HCT116 (cell line): Measurements from ENCODE around the gene SSRP1. TPM values are rescaled to one million over a fixed set of nuclear protein-coding genes. Genes with fewer than 3 reads are reported as not detected.
"Not testable (repeated sequence)": the region's sequence is repeated elsewhere in the genome, so short reads cannot be mapped to it uniquely, and the experiment has no call there.

ENCODE experiments used
- ATAC-seq: fragments of 200-7000 bp; cut with Tn5 transposase; 2 replicates; pipeline ENCODE4 v1.9.1; 2020; ENCODE audit warnings: mild to moderate bottlenecking, moderate library complexity
- BruUV-seq: library from RNA; stranded (reverse); fragments of 400-500 nt; replicated peaks from 2 replicates; lab custom pipeline; 2021; lab: Mats Ljungman, UMichigan
- CTCF ChIA-PET: fragments of 300-600 bp; sonication (Branson Sonifier 250); formaldehyde crosslinking; loops from one replicate; lab custom pipeline; 2021; ENCODE audit warnings: antibody characterized with exemption; lab: Charles Lee
- POLR2A ChIA-PET: fragments of 300-600, 350-600 bp; sonication (Branson Sonifier 250); formaldehyde crosslinking; loops from one replicate; lab custom pipeline; 2021; ENCODE audit warnings: antibody characterized with exemption; lab: Charles Lee
- RAD21 ChIA-PET, 2 experiments: fragments of 300-600 bp; sonication (Branson Sonifier 250); formaldehyde crosslinking; loops; one replicate each; lab custom pipeline; 2023; ENCODE audit warnings: low total read pairs in 2 of 2; ENCODE audit not compliant: uncharacterized antibody in 2 of 2, unreplicated experiment in 2 of 2, low non-redundant PET in 1 of 2; lab: Charles Lee
- DNase-seq: peaks from one replicate; pipeline ENCODE4 v3.0.0-alpha.2; 2010; ENCODE audit warnings: low read depth, low spot score
- H2AFZ ChIP-seq: fragments of 200-600 bp; shearing (Covaris generic), sonication (generic); 2 replicates; pipeline ENCODE4 v1.6.1; 2017; ENCODE audit warnings: low read depth, mixed run types, mixed read lengths, antibody characterized with exemption, low read length; ENCODE audit not compliant: poor library complexity, severe bottlenecking
- H3K27ac ChIP-seq: 2 replicates; pipeline ENCODE4 v1.5.1; 2012; ENCODE audit warnings: low read depth, low read length
- H3K27me3 ChIP-seq: fragments of 200-600 bp; sonication (generic); 2 replicates; pipeline ENCODE4 v1.6.1; 2016; ENCODE audit warnings: mixed run types, low read length, mixed read lengths; ENCODE audit not compliant: insufficient read depth
- H3K36me3 ChIP-seq, 2 experiments: fragments of 200-500 bp in 1 of 2; fragments of 200-600 bp in 1 of 2; sonication (Bioruptor generic) in 1 of 2; sonication (generic) in 1 of 2; 2 replicates each; pipeline versions ENCODE4 v1.5.1 to v1.6.1; 2014 to 2016; ENCODE audit warnings: low read length in 2 of 2, inconsistent platforms in 1 of 2, mixed read lengths in 1 of 2, mixed run types in 1 of 2; ENCODE audit not compliant: insufficient read depth in 2 of 2, control insufficient read depth in 1 of 2
- H3K4me1 ChIP-seq, 2 experiments: fragments of 200-600 bp in 1 of 2; sonication (generic) in 1 of 2; 2 replicates each; pipeline versions ENCODE4 v1.5.1 to v1.6.1; 2012 to 2017; ENCODE audit warnings: low read length in 2 of 2, inconsistent platforms in 1 of 2, mild to moderate bottlenecking in 1 of 2, mixed read lengths in 1 of 2, mixed run types in 1 of 2, moderate library complexity in 1 of 2; ENCODE audit not compliant: insufficient read depth in 2 of 2, control insufficient read depth in 1 of 2
- H3K4me2 ChIP-seq: fragments of 200-600 bp; sonication (generic); 2 replicates; pipeline ENCODE4 v1.6.1; 2017; ENCODE audit warnings: mixed run types, low read length, mixed read lengths
- H3K4me3 ChIP-seq, 2 experiments: fragments of 200-600 bp in 1 of 2; sonication (generic) in 1 of 2; replicated peaks in 1 of 2; 2 replicates each; pipeline ENCODE4 v1.5.1; 2011 to 2016; ENCODE audit warnings: low read length in 2 of 2, control low read depth in 1 of 2, low read depth in 1 of 2, mild to moderate bottlenecking in 1 of 2, mixed read lengths in 1 of 2, mixed run types in 1 of 2
- H3K79me2 ChIP-seq: fragments of 200-600 bp; sonication (generic); 2 replicates; pipeline ENCODE4 v1.6.1; 2017; ENCODE audit warnings: mild to moderate bottlenecking, mixed run types, low read length, moderate library complexity, mixed read lengths; ENCODE audit not compliant: insufficient read depth
- H3K9ac ChIP-seq: fragments of 200-600 bp; sonication (generic); 2 replicates; pipeline ENCODE4 v1.6.1; 2016; ENCODE audit warnings: low read length, mixed read lengths
- H3K9me2 ChIP-seq: fragments of 200-600 bp; sonication (generic), shearing (Covaris generic); 2 replicates; pipeline ENCODE4 v1.6.1; 2017; ENCODE audit warnings: mixed run types, mild to moderate bottlenecking, moderate library complexity; ENCODE audit not compliant: insufficient read depth
- H3K9me3 ChIP-seq, 2 experiments: fragments of 200-500 bp in 1 of 2; fragments of 200-600 bp in 1 of 2; sonication (Bioruptor generic) in 1 of 2; sonication (generic) in 1 of 2; 2 replicates each; pipeline ENCODE4 v1.6.1; 2014 to 2017; ENCODE audit warnings: low read length in 2 of 2, mixed read lengths in 2 of 2, inconsistent platforms in 1 of 2, low read depth in 1 of 2, mild to moderate bottlenecking in 1 of 2, mixed run types in 1 of 2, moderate library complexity in 1 of 2; ENCODE audit not compliant: control insufficient read depth in 1 of 2, insufficient read depth in 1 of 2
- H4K20me1 ChIP-seq: fragments of 200-600 bp; sonication (generic), shearing (Covaris generic); 2 replicates; pipeline ENCODE4 v1.6.1; 2017; ENCODE audit warnings: mixed run types, mild to moderate bottlenecking, moderate library complexity; ENCODE audit not compliant: insufficient read depth
- CBX3 ChIP-seq: IDR thresholded peaks from 2 replicates; pipeline ENCODE4 v1.6.1; 2012; ENCODE audit warnings: low read depth
- ELF1 ChIP-seq: IDR thresholded peaks from 2 replicates; pipeline ENCODE4 v1.6.1; 2012; ENCODE audit warnings: low read depth, borderline replicate concordance
- EZH2phosphoT487 ChIP-seq: fragments of 200-600 bp; IDR thresholded peaks from 2 replicates; pipeline ENCODE4 v1.6.1; 2018; ENCODE audit warnings: antibody characterized with exemption, borderline replicate concordance
- SP1 ChIP-seq: IDR thresholded peaks from 2 replicates; pipeline ENCODE4 v1.6.1; 2012; ENCODE audit warnings: low read depth
- intact Hi-C: fragments of 100-400 bp; cut with micrococcal nuclease; formaldehyde crosslinking; loops from 2 replicates; pipeline ENCODE4 v1.10.0; 2022
- total RNA-seq: library from RNA; stranded (reverse); gene quantifications from one replicate; pipeline ENCODE4 v1.2.1, GENCODE V29; 2021; ENCODE audit not compliant: unreplicated experiment
- TF ChIP-seq, protein P1 (sequence below): IDR thresholded peaks from 2 replicates; pipeline ENCODE4 v1.6.1; 2012
- TF ChIP-seq, protein P2 (sequence below), 3 experiments: fragments of 200-600 bp in 1 of 3; sonication (generic) in 1 of 3; IDR thresholded peaks in 2 of 3; conservative IDR thresholded peaks in 1 of 3; 2 replicates each; pipeline ENCODE4 v1.5.1; 2012 to 2017; ENCODE audit warnings: low read depth in 2 of 3, low read length in 2 of 3, antibody characterized with exemption in 1 of 3, borderline replicate concordance in 1 of 3, control low read depth in 1 of 3, mild to moderate bottlenecking in 1 of 3, mixed read lengths in 1 of 3, mixed run types in 1 of 3, moderate library complexity in 1 of 3; ENCODE audit not compliant: insufficient read depth in 1 of 3

SSRP1 gene
- total RNA-seq, 1 experiment from 2014 or later = 260 TPM

DNA sequence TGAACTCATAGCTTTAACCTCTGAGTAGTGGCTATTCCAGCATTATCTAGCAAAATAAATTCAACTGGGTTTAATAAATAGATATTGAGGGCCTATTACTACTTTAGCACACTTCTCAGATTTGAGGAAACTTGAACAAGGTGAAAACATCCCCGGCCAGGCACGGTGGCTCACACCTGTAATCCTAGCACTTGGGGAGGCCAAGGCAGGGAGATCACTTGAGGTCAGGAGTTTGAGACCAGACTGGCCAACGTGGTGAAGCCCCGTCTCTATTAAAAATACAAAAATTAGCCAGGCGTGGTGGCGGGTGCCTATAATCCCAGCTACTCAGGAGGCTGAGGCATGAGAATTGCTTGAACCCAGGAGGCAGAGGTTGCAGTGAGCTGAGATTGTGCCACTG is 1.2 kb upstream of the SSRP1 start:
- DNase-seq, H3K27ac ChIP-seq, H3K9me2 ChIP-seq, intact Hi-C loops, CTCF ChIA-PET, H3K27me3 ChIP-seq, ATAC-seq, H4K20me1 ChIP-seq, H3K9me3 ChIP-seq, H3K9ac ChIP-seq, RAD21 ChIA-PET, H3K4me3 ChIP-seq, BruUV-seq: not testable (repeated sequence)
- peak overlapping the region; percentile 98 for H3K4me2 ChIP-seq
- peaks cover 9 to 27% of the 10 kb centered on the region in 2 experiments; a peak in 2 of 4 replicates for H3K36me3 ChIP-seq
- H3K79me2 ChIP-seq = peaks cover 37% of the 10 kb centered on the region
- peak overlapping the region; percentile 78 for H2AFZ ChIP-seq
- H3K4me1 ChIP-seq = peaks cover 8 to 20% of the 10 kb centered on the region in 2 experiments; a peak in 3 of 4 replicates
- POLR2A ChIA-PET = interaction anchor here (2.6 kb wide), 1 partner anchor 11 kb away, joined by 17 read pairs; the partner anchor contains the start of gene TNKS1BP1

DNA sequence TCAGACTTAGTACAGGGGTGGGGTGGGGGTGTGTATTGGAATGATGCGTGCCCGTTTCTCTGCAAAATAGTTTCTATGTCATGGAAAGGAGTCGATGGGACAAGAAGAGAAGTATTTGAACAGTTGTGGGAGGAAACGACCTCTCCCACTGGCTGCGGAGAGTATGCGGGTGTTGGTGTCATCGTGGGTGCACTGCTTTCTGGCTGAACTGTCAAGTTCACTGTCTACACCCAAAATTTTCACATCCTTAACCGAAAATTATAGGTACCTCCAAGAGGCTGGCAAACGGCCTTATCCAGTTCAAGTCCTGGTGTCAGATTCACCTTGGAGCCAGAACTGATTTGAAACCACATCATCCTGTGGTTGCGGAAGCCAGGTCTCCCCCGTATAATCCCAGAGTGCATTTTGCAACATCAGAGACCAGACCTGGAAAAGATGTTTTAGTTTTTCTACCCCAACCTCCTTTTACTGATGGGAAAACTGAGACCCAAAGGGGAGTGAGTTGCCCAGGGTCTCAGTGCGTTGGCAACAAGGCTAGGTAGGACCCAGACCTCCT is 497 bp upstream of the SSRP1 start:
- Histone ChIP-seq H3K27me3 (no peaks in the 10 kb centered on the region), H3K4me2 (peak overlapping the region; percentile 98), H4K20me1 (no peaks in the 10 kb centered on the region), H3K79me2 (peaks cover 44% of the 10 kb centered on the region), H2AFZ (peak overlapping the region; percentile 78), H3K9ac (peak overlapping the region; percentile 92), H3K9me3 (no peaks in the 10 kb centered on the region), H3K36me3 (peaks cover 11 to 34% of the 10 kb centered on the region in 2 experiments; a peak in 2 of 4 replicates), H3K4me1 (peaks cover 8 to 20% of the 10 kb centered on the region in 2 experiments; a peak in 3 of 4 replicates), H3K4me3 (peak overlapping the region; percentile 79 to 96), H3K9me2 (no peaks in the 10 kb centered on the region), H3K27ac (peak overlapping the region; percentile 45)
- ChIA-PET RAD21 (interaction anchor here (0.7 to 1.2 kb wide), 2 partner anchors 13 to 87 kb away, joined by 3 to 4 read pairs; no protein-coding TSS in a partner anchor), CTCF (interaction anchor here (1.0 to 1.6 kb wide), 5 partner anchors 10 to 308 kb away, joined by 3 to 6 read pairs (median 4); partner anchors contain the start of gene TNKS1BP1), POLR2A (interaction anchor here (0.7 to 2.6 kb wide), 3 partner anchors 11 to 16 kb away, joined by 3 to 17 read pairs (median 3); partner anchors contain the start of gene TNKS1BP1)
- no peak for DNase-seq
- no peak for ATAC-seq
- intact Hi-C loops = no loop called here
- TSS peak; percentile 98 for BruUV-seq
- TF ChIP-seq EZH2phosphoT487 (no peak), CBX3 (no peak), SP1 (no peak), ELF1 (no peak)
- TF ChIP-seq, protein P1, sequence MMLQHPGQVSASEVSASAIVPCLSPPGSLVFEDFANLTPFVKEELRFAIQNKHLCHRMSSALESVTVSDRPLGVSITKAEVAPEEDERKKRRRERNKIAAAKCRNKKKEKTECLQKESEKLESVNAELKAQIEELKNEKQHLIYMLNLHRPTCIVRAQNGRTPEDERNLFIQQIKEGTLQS = no peak
- TF ChIP-seq, protein P2, sequence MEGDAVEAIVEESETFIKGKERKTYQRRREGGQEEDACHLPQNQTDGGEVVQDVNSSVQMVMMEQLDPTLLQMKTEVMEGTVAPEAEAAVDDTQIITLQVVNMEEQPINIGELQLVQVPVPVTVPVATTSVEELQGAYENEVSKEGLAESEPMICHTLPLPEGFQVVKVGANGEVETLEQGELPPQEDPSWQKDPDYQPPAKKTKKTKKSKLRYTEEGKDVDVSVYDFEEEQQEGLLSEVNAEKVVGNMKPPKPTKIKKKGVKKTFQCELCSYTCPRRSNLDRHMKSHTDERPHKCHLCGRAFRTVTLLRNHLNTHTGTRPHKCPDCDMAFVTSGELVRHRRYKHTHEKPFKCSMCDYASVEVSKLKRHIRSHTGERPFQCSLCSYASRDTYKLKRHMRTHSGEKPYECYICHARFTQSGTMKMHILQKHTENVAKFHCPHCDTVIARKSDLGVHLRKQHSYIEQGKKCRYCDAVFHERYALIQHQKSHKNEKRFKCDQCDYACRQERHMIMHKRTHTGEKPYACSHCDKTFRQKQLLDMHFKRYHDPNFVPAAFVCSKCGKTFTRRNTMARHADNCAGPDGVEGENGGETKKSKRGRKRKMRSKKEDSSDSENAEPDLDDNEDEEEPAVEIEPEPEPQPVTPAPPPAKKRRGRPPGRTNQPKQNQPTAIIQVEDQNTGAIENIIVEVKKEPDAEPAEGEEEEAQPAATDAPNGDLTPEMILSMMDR (IDR thresholded peaks at IDR 0.05 in 2 of 3, conservative IDR thresholded peaks at IDR 0.05 in 1 of 3; ENCODE audit: borderline replicate concordance in 1 of 3, insufficient read depth in 1 of 3, low read depth in 2 of 3, low read length in 2 of 3) = no peak
